GM12874 (cell line): ENCODE measurements around the gene CEMIP.

Experiments
- CTCF ChIP-seq: IDR thresholded peaks from 2 replicates; pipeline ENCODE4 v1.5.1; 2011; ENCODE audit warnings: low read depth, mild to moderate bottlenecking, control low read depth, low read length, moderate library complexity; ENCODE audit not compliant: insufficient read depth

CEMIP gene

GRCh38 chr15:80974914-80975313, 195.7 kb downstream of the CEMIP start:
- TF ChIP-seq CTCF: no peak

DNA sequence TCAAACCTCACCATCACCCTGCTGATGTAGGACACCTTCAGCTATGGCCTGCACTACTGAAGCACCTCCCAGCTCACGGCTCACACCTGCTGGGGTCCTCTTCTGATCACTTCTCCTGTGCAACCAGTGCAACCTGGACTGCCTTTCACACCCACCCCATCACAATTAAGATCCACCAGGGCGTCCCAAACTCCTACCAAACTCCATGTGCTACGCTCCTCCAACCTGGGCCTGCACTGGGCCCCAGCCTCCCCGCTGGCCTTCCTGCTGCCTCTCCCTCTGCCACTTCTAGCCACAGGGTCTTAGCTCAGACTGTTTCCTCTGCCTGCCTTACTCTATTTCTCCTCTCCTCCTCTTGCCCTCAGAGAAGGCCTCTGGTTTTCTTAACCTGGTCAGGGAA, 197.7 kb downstream of the CEMIP start:
- no peak for TF ChIP-seq CTCF

DNA sequence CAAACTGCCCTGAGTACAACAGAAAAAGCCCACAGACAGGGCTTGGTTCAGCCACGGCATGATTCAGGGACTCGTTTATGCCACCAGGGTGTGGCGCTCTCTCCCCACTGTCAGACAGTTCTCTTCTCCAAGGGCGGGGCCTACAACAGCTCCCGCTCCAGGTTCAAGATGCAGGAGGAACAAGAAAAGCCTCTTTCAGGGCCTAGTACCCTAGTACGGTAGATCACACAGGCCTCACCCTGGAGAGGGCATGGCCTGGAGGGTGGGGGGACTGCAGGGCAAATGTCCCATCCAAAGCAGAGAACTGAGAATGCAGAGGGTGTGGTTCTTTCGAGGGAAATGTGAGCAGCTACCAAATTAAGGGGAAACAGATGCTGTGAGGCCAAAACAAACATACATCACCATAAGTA, 198.5 kb downstream of the CEMIP start:
- peak; percentile 49 for TF ChIP-seq CTCF

GRCh38 chr15:80978685-80979329, 199.6 kb downstream of the CEMIP start:
- no peak for TF ChIP-seq CTCF

GRCh38 chr15:80979538-80980200, 200.5 kb downstream of the CEMIP start:
- no peak for TF ChIP-seq CTCF

DNA sequence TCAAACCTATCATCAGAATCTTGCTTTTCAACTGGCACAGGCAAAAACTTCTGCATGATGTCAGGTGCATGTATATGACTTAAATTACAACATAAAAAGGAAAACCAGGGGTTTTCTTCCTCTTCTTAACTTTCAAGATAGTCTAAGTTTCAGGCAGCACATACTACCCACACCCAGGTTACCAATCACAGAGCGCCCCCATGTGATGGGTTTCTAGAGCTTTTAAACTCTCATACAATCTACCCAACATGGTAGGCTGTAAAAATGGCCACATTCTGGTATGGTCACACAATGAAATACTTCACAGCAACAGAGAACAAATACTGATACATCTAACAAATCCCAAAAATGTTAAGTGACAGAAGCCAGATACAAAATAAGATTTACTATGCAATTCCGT, 203.0 kb downstream of the CEMIP start:
- TF ChIP-seq CTCF: peak; percentile 43; the same call in 1 of the 2 replicates

- TF ChIP-seq CTCF: no peak
These were observed 203.7 kb downstream of the CEMIP start for GRCh38 chr15:80982839-80983238.
